ENCODE measurements around the gene ANKRD45. TPM values are rescaled to one million over a fixed set of nuclear protein-coding genes. Genes with fewer than 3 reads are reported as not detected.
"Not testable (repeated sequence)": the region's sequence is repeated elsewhere in the genome, so short reads cannot be mapped to it uniquely, and the experiment has no call there.

Gene ANKRD45
- total RNA-seq, 1 experiment from 2014 or later, result 3.2 TPM

DNA sequence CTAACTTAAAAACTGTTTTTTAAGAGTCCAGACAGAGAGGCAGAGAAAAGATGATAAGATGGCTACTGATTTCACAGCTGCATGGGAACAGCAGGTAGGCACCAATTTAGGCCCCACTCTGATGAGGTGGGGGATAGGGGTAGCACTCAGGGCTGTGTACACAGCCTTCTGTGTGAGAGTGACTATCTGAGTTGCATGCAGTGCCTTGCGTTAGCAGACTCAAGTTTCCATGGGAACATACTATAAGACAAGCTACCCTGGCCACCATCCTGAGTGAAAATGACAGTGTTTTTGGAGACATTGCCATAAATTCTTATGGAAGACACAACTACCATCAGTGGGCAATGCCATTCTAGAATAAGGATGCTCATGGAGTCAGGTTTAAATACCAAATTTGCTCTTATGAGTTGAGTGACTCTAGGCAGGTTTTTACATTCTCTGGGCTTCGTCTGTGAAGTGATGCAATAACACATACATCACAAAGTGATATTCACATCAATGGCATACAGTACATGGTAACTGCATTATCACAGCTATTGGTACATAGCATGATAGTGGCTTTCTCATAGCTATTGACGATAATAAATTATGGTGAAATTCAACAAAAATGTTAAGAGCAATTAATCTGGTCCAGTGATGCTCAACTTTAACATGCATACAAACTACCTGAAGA is 97.3 kb downstream of the ANKRD45 start:
- no peak for DNase-seq (ENCODE audit: low read depth)

- DNase-seq (ENCODE audit: low read depth), result no peak
These were observed 99.2 kb downstream of the ANKRD45 start for GRCh38 chr1:173570370-173571007.

DNA sequence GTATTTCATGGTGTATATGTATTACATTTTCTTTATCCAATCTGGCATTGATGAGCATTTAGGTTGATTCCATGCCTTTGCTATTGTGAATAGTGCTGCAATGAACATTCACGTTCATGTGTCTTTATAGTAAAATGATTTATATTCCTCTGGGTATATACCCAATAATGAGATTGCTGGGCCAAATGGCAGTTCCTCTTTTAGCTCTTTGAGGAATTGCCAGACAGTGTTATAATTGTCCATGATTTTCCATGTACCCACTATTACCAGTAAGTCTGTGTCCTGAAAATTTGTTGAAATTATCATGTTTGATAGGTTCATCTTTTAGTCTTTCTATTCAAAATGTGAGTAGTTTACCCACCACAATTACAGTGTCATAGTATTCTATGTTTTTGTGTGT is 101.2 kb downstream of the ANKRD45 start:
- DNase-seq (ENCODE audit: low read depth), result no peak

DNA sequence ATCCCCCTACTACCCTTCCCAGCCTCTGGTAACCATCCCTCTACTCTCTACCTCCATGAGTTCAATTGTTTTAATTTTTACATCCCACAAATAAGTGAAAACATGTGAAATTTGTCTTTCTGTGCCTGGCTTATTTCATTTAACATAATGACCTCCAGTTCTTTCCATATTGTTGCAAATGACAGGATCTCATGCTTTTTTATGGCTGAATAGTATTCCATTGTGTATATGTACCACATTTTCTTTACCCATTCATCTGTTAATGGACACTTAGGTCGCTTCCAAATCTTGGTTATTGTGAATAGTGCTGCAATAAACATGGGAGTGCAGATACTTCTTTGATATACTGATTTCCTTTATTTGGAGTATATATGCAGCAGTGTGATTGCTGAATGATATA is 105.8 kb downstream of the ANKRD45 start:
- DNase-seq (ENCODE audit: low read depth), result not testable (repeated sequence)

DNA sequence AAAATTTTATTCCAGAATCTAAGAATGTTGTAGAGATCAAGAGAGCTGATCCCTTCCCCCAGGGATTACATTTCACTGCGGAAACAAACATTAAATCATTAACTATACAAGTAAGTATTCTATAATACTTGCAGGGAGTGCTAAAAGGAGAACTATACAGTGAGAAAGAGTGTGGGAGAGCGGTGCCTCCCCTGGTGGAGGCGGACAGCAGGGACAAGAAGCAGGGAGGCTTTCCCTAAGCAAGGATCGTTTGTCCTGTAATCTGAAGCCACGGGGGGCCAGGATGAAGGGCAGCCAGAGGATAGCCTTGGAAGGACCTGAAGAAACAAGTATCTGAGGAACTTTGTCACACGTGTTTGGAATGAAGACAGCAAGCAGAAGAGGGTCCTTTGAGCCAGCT is 106.8 kb downstream of the ANKRD45 start:
- no peak for DNase-seq (ENCODE audit: low read depth)

GRCh38 chr1:173561263-173561662 is 108.4 kb downstream of the ANKRD45 start:
- no peak for DNase-seq (ENCODE audit: low read depth)

- DNase-seq (ENCODE audit: low read depth), result no peak
These were observed 109.3 kb downstream of the ANKRD45 start for GRCh38 chr1:173560285-173560880.

Other genes with a start within 250 kb of the ANKRD45 start
- 595 and 661 TPM in 2 replicates for gene PRDX6, start 192.5 kb downstream of the ANKRD45 start, total RNA-seq (2014; rRNA removed; shearing (Covaris generic))
- gene SLC9C2, start 66.8 kb downstream of the ANKRD45 start, total RNA-seq (2014; rRNA removed; shearing (Covaris generic)), result not detected in 2 replicates
- gene TEX50, start 34.5 kb downstream of the ANKRD45 start, total RNA-seq (2014; rRNA removed; shearing (Covaris generic)), result not detected in 2 replicates
- gene KLHL20, start 45.1 kb upstream of the ANKRD45 start, total RNA-seq (2014; rRNA removed; shearing (Covaris generic)), result 21.8 and 22.4 TPM in 2 replicates
- 28.3 and 33.6 TPM in 2 replicates for gene DARS2, start 154.8 kb upstream of the ANKRD45 start, total RNA-seq (2014; rRNA removed; shearing (Covaris generic))
- gene CENPL, start 155.0 kb upstream of the ANKRD45 start, total RNA-seq (2014; rRNA removed; shearing (Covaris generic)), result 36.8 and 59.6 TPM in 2 replicates
- gene GAS5, start 198.1 kb upstream of the ANKRD45 start, total RNA-seq (2014; rRNA removed; shearing (Covaris generic)), result 118 and 128 TPM in 2 replicates
- gene ZBTB37, start 198.5 kb upstream of the ANKRD45 start, total RNA-seq (2014; rRNA removed; shearing (Covaris generic)), result 4.1 and 4.8 TPM in 2 replicates
- gene SERPINC1, start 247.5 kb upstream of the ANKRD45 start, total RNA-seq (2014; rRNA removed; shearing (Covaris generic)), result 0.07 TPM in 1 of 2 replicates, not detected in the other

Measured in M059J (cell line).